Cortex of kidney (tissue), 1 donor: ENCODE measurements around the gene BRAF.
"Not testable (repeated sequence)": the region's sequence is repeated elsewhere in the genome, so short reads cannot be mapped to it uniquely, and the experiment has no call there.

Experiments used
- DNase-seq: peaks from one replicate; lab custom pipeline; 2025; lab: John Stamatoyannopoulos, UW

BRAF gene

GRCh38 chr7:140680886-140681285 is 243.8 kb downstream of the BRAF start:
- no peak for DNase-seq

GRCh38 chr7:140679186-140679585 is 245.5 kb downstream of the BRAF start:
- DNase-seq: no peak

GRCh38 chr7:140678816-140679130 is 246.0 kb downstream of the BRAF start:
- no peak for DNase-seq

- DNase-seq: no peak
These were observed 246.5 kb downstream of the BRAF start for GRCh38 chr7:140678081-140678815.

GRCh38 chr7:140677496-140677895 is 247.2 kb downstream of the BRAF start:
- DNase-seq: no peak

- not testable (repeated sequence) for DNase-seq
These were observed 247.8 kb downstream of the BRAF start for GRCh38 chr7:140676956-140677355.

GRCh38 chr7:140676306-140676705 is 248.4 kb downstream of the BRAF start:
- DNase-seq: no peak

- DNase-seq: no peak
These were observed 249.0 kb downstream of the BRAF start for GRCh38 chr7:140675726-140676125.

GRCh38 chr7:140674899-140675701 is 249.6 kb downstream of the BRAF start:
- no peak for DNase-seq

- no peak for DNase-seq
These were observed 250.4 kb downstream of the BRAF start for GRCh38 chr7:140674356-140674800.

- no peak for DNase-seq
These were observed 251.0 kb downstream of the BRAF start for GRCh38 chr7:140673774-140674155.

- DNase-seq: no peak
These were observed 251.5 kb downstream of the BRAF start for GRCh38 chr7:140673063-140673773.

GRCh38 chr7:140672382-140673062 is 252.2 kb downstream of the BRAF start, which contains the start of gene ADCK2:
TSS of gene ADCK2 (plus strand) at chr7:140672945. CDS start at chr7:140673331, 386 bp downstream.
- DNase-seq: no peak

GRCh38 chr7:140671966-140672365 is 252.8 kb downstream of the BRAF start:
- DNase-seq: no peak

GRCh38 chr7:140670343-140670935 is 254.3 kb downstream of the BRAF start:
- no peak for DNase-seq

GRCh38 chr7:140669862-140670261 is 254.9 kb downstream of the BRAF start:
- DNase-seq: not testable (repeated sequence)

- DNase-seq: no peak
These were observed 255.4 kb downstream of the BRAF start for GRCh38 chr7:140669352-140669751.
